HepG2 (cell line): ENCODE results near the gene HEMK1. TPM values are rescaled to one million over a fixed set of nuclear protein-coding genes. Genes with fewer than 3 reads are reported as not detected.

Experiments used
- ATAC-seq: fragments of 200-7000 bp; cut with Tn5 transposase; 3 replicates; pipeline ENCODE4 v1.9.1; 2020; ENCODE audit warnings: mild to moderate bottlenecking, moderate library complexity
- BruUV-seq: library from RNA; stranded (reverse); fragments of 400-500 nt; replicated peaks from 2 replicates; lab custom pipeline; 2021; lab: Mats Ljungman, UMichigan
- CTCF ChIA-PET: fragments of 300-600 bp; formaldehyde crosslinking; extraction: SDS; loops from one replicate; lab custom pipeline; 2021; ENCODE audit warnings: low total read pairs, inconsistent platforms, low intra/inter-chr PET ratio; lab: Yijun Ruan, JAX
- POLR2A ChIA-PET: fragments of 350-600 bp; sonication (Branson Sonifier 250); formaldehyde crosslinking; loops from one replicate; lab custom pipeline; 2020; ENCODE audit warnings: antibody characterized with exemption, inconsistent platforms; lab: Yijun Ruan, JAX
- DNase-seq: peaks from one replicate; pipeline ENCODE4 v3.0.0-alpha.2; 2015; ENCODE audit warnings: low spot score
- FAIRE-seq: peaks from 3 replicates; lab custom pipeline; 2011; peaks lifted over from hg19 to GRCh38; lab: Jason Lieb, UNC
- H2AFZ ChIP-seq: one replicate; pipeline ENCODE4 v1.6.1; 2011; ENCODE audit warnings: low read length, inconsistent platforms
- H3K27ac ChIP-seq: fragments of 300-600 bp; 3 replicates; pipeline ENCODE4 v1.8.0; 2011; ENCODE audit warnings: mixed run types, mild to moderate bottlenecking, mixed read lengths, low read length, inconsistent platforms; ENCODE audit not compliant: insufficient read depth; ENCODE audit errors: extremely low read length
- H3K27me3 ChIP-seq, 2 experiments: fragments of 200-600 bp in 1 of 2; 2 replicates in 1 of 2; 3 replicates in 1 of 2; pipeline versions ENCODE4 v1.6.0 to v1.8.0; 2011; ENCODE audit warnings: low read length in 2 of 2, mild to moderate bottlenecking in 2 of 2, moderate library complexity in 2 of 2, inconsistent platforms in 1 of 2; ENCODE audit not compliant: insufficient read depth in 2 of 2, control insufficient read depth in 1 of 2
- H3K36me3 ChIP-seq, 2 experiments: fragments of 200-600 bp in 1 of 2; replicated peaks in 1 of 2; 2 replicates in 1 of 2; 3 replicates in 1 of 2; pipeline versions ENCODE4 v1.5.1 to v1.8.0; 2011; ENCODE audit warnings: low read length in 2 of 2, inconsistent platforms in 1 of 2; ENCODE audit not compliant: insufficient read depth in 2 of 2, control insufficient read depth in 1 of 2
- H3K4me1 ChIP-seq: 2 replicates; pipeline ENCODE4 v1.5.1; 2012; ENCODE audit warnings: low read length, inconsistent platforms; ENCODE audit not compliant: insufficient read depth
- H3K4me2 ChIP-seq: 2 replicates; pipeline ENCODE4 v1.6.0; 2011; ENCODE audit warnings: low read depth, low read length, inconsistent platforms
- H3K4me3 ChIP-seq, 3 experiments: fragments of 200-600 bp in 1 of 3; sonication (generic), shearing (Covaris generic) in 1 of 3; replicated peaks in 1 of 3; 2 replicates each; pipeline ENCODE4 v1.5.1; 2011 to 2016; ENCODE audit warnings: low read length in 3 of 3, inconsistent platforms in 2 of 3, low read depth in 2 of 3, mild to moderate bottlenecking in 2 of 3, control low read depth in 1 of 3, mixed read lengths in 1 of 3; ENCODE audit not compliant: insufficient read depth in 1 of 3
- H3K79me2 ChIP-seq: one replicate; pipeline ENCODE4 v1.6.1; 2011; ENCODE audit warnings: low read length, inconsistent platforms; ENCODE audit not compliant: insufficient read depth
- H3K9ac ChIP-seq: 2 replicates; pipeline ENCODE4 v1.6.0; 2011; ENCODE audit warnings: mild to moderate bottlenecking, low read depth, low read length, inconsistent platforms; ENCODE audit not compliant: insufficient read depth
- H3K9me3 ChIP-seq: 2 replicates; pipeline ENCODE4 v1.5.1; 2012; ENCODE audit warnings: mild to moderate bottlenecking, low read length
- H4K20me1 ChIP-seq: 2 replicates; pipeline ENCODE4 v1.6.0; 2011; ENCODE audit warnings: inconsistent platforms, mild to moderate bottlenecking, low read length, moderate library complexity; ENCODE audit not compliant: insufficient read depth
- FUBP1 ChIP-seq: sonication (generic); formaldehyde crosslinking; IDR thresholded peaks from 2 replicates; pipeline ENCODE4 v1.5.1; 2020; ENCODE audit warnings: missing genetic modification reagents, mild to moderate bottlenecking, borderline replicate concordance
- KAT7 ChIP-seq: IDR thresholded peaks from 2 replicates; pipeline ENCODE4 v1.6.1; 2018; ENCODE audit warnings: borderline replicate concordance, missing compliant biosample characterization
- NR1H2 ChIP-seq: sonication (generic); formaldehyde crosslinking; IDR thresholded peaks from 2 replicates; pipeline ENCODE4 v1.8.1; 2022; ENCODE audit warnings: low read depth, missing genetic modification reagents, borderline replicate concordance
- NRL ChIP-seq: sonication (generic); formaldehyde crosslinking; IDR thresholded peaks from 2 replicates; pipeline ENCODE4 v1.5.0; 2020; ENCODE audit warnings: missing genetic modification reagents, mild to moderate bottlenecking, moderate library complexity, borderline replicate concordance
- PAF1 ChIP-seq: IDR thresholded peaks from 2 replicates; pipeline ENCODE4 v1.6.1; 2016; ENCODE audit warnings: missing genetic modification reagents, missing compliant biosample characterization
- PITX1 ChIP-seq: sonication (generic); formaldehyde crosslinking; IDR thresholded peaks from 2 replicates; pipeline ENCODE4 v1.5.1; 2020; ENCODE audit warnings: mild to moderate bottlenecking, missing genetic modification reagents
- RBM22 ChIP-seq: fragments of 200-400 bp; formaldehyde crosslinking; optimal IDR thresholded peaks from 2 replicates; pipeline ENCODE3; 2017; ENCODE audit warnings: mild to moderate bottlenecking, low read length, moderate library complexity
- SIN3A ChIP-seq: IDR thresholded peaks from 2 replicates; pipeline ENCODE4 v1.6.1; 2011; ENCODE audit warnings: low read depth, mild to moderate bottlenecking, control low read depth, low read length, borderline replicate concordance
- SKI ChIP-seq: fragments of 450-650 bp; IDR thresholded peaks from one replicate; pipeline ENCODE4 v1.6.1; 2018; ENCODE audit warnings: mild to moderate bottlenecking; ENCODE audit not compliant: partially characterized antibody
- TBP ChIP-seq: sonication (generic); formaldehyde crosslinking; IDR thresholded peaks from 2 replicates; pipeline ENCODE4 v1.5.0; 2020; ENCODE audit warnings: missing genetic modification reagents
- TRIM24 ChIP-seq: sonication (generic); formaldehyde crosslinking; IDR thresholded peaks from 2 replicates; pipeline ENCODE4 v1.8.0; 2022; ENCODE audit warnings: mild to moderate bottlenecking, missing genetic modification reagents
- ZBTB38 ChIP-seq: sonication (generic); formaldehyde crosslinking; IDR thresholded peaks from 2 replicates; pipeline ENCODE4 v1.5.1; 2020; ENCODE audit warnings: mild to moderate bottlenecking, missing genetic modification reagents
- ZBTB7B ChIP-seq: sonication (generic); formaldehyde crosslinking; IDR thresholded peaks from 2 replicates; pipeline ENCODE4 v1.4.0; 2020; ENCODE audit warnings: missing genetic modification reagents
- ZNF329 ChIP-seq: sonication (generic); formaldehyde crosslinking; IDR thresholded peaks from 2 replicates; pipeline ENCODE4 v1.9.0; 2021; ENCODE audit warnings: low read depth, mild to moderate bottlenecking, missing genetic modification reagents
- ZNF816 ChIP-seq: sonication (generic); formaldehyde crosslinking; IDR thresholded peaks from 2 replicates; pipeline ENCODE4 v1.8.0; 2022; ENCODE audit warnings: missing genetic modification reagents, mild to moderate bottlenecking, borderline replicate concordance
- WGBS: methylation state at CpG from one replicate; pipeline ENCODE4 v1.1.6; 2017; ENCODE audit warnings: low lambda C conversion rate; 5-methylcytosine and 5-hydroxymethylcytosine counted together
- in situ Hi-C: cut with HindIII; loops from 2 replicates; pipeline ENCODE4 v1.10.0; 2017; ENCODE audit warnings: low pct_unique_long_range_greater_than_20kb; ENCODE audit not compliant: extremely low pct_ligation_motif_present
- intact Hi-C: fragments of 100-400 bp; cut with micrococcal nuclease; formaldehyde crosslinking; loops from one replicate; pipeline ENCODE4 v1.10.0; 2022; ENCODE audit not compliant: unreplicated experiment
- polyA plus RNA-seq, 8 experiments: library from polyadenylated mRNA; depleted of rRNA in 3 of 8; stranded (reverse) in 7 of 8; unstranded in 1 of 8; fragments of >200 nt; fragmentation: Illumina TruSeq in 4 of 8; extraction: Trizol in 4 of 8; gene quantifications; 2 replicates each; pipeline versions ENCODE4 v1.2.1 to v1.2.3, GENCODE V29; 2011 to 2016; ENCODE audit warnings: low read depth in 4 of 8, missing spikeins in 1 of 8, mixed read lengths in 1 of 8; ENCODE audit not compliant: insufficient read depth in 1 of 8
- total RNA-seq, 5 experiments: library from RNA; depleted of rRNA; stranded (reverse); fragments of >200 nt; fragmentation: Illumina TruSeq; extraction: Trizol; gene quantifications; 2 replicates each; pipeline ENCODE4 v1.2.3, GENCODE V29; 2016; ENCODE audit warnings: low read depth in 1 of 5

HEMK1 gene
- total and polyA plus RNA-seq, 2 of the 13 experiments (the other 11 are each of a cell fraction or from before 2014, with no cell fraction given): 9.8 to 12.6 TPM

- TF ChIP-seq SKI (no peak), FUBP1 (CRISPR knock-in tag) (no peak), PAF1 (CRISPR knock-in tag) (no peak), SIN3A (no peak), ZBTB38 (no peak), NRL (no peak), PITX1 (CRISPR knock-in tag) (no peak), ZBTB7B (no peak), TBP (CRISPR knock-in tag) (no peak), ZNF329 (CRISPR knock-in tag) (no peak), NR1H2 (CRISPR knock-in tag) (no peak)
Measured at GRCh38 chr3:50524746-50525145, 44.6 kb upstream of the HEMK1 start (continued).

GRCh38 chr3:50525191-50525910, 44.0 kb upstream of the HEMK1 start:
- Histone ChIP-seq H4K20me1 (no peaks in the 10 kb centered on the region), H3K4me1 (no peaks in the 10 kb centered on the region), H3K9ac (no peak overlapping the region), H3K9me3 (no peaks in the 10 kb centered on the region), H3K79me2 (no peaks in the 10 kb centered on the region), H3K4me2 (no peak overlapping the region), H3K27ac (no peak overlapping the region), H3K27me3 (peaks cover 3 to 22% of the 10 kb centered on the region in 2 experiments; a peak in 4 of 5 replicates), H3K36me3 (no peaks in the 10 kb centered on the region), H2AFZ (no peak overlapping the region), H3K4me3 (no peak overlapping the region)
- TF ChIP-seq RBM22 (no peak), ZNF816 (no peak), KAT7 (CRISPR knock-in tag) (no peak), TRIM24 (CRISPR knock-in tag) (no peak)
- 51% methylated on average over 9 of the region's 9 CpGs for WGBS
- no TSS peak for BruUV-seq
- POLR2A ChIA-PET: no interaction called here
- no peak for FAIRE-seq
- intact Hi-C loops: no loop called here
- DNase-seq: no peak
- in situ Hi-C loops: no loop called here
- CTCF ChIA-PET: no interaction called here
- no peak for ATAC-seq
